ENCODE measurements around the gene DPCD.
"Not testable (repeated sequence)": the region's sequence is repeated elsewhere in the genome, so short reads cannot be mapped to it uniquely, and the experiment has no call there.

DPCD gene

GRCh38 chr10:101618871-101619270, 30.8 kb downstream of the DPCD start:
- no peak for DNase-seq (ENCODE audit: low read depth)

- DNase-seq (ENCODE audit: low read depth): no peak
Measured at GRCh38 chr10:101619983-101620382, 31.9 kb downstream of the DPCD start.

GRCh38 chr10:101623528-101623927, 35.4 kb downstream of the DPCD start:
- DNase-seq (ENCODE audit: low read depth): no peak

GRCh38 chr10:101624526-101625102, 36.5 kb downstream of the DPCD start:
- no peak for DNase-seq (ENCODE audit: low read depth)

- DNase-seq (ENCODE audit: low read depth): no peak
Measured at GRCh38 chr10:101625821-101626412, 37.8 kb downstream of the DPCD start.

GRCh38 chr10:101629837-101630632, 41.9 kb downstream of the DPCD start:
- no peak for DNase-seq (ENCODE audit: low read depth)

- no peak for DNase-seq (ENCODE audit: low read depth)
Measured at GRCh38 chr10:101630633-101630920, 42.5 kb downstream of the DPCD start.

- DNase-seq (ENCODE audit: low read depth): no peak
Measured at GRCh38 chr10:101631821-101632475, 43.8 kb downstream of the DPCD start.

- not testable (repeated sequence) for DNase-seq (ENCODE audit: low read depth)
Measured at GRCh38 chr10:101633510-101633909, 45.4 kb downstream of the DPCD start.

GRCh38 chr10:101639141-101639900, 51.2 kb downstream of the DPCD start:
- no peak for DNase-seq (ENCODE audit: low read depth)

- DNase-seq (ENCODE audit: low read depth): no peak
Measured at GRCh38 chr10:101643546-101643945, 55.4 kb downstream of the DPCD start.

GRCh38 chr10:101644002-101644401, 55.9 kb downstream of the DPCD start:
- DNase-seq (ENCODE audit: low read depth): no peak

- DNase-seq (ENCODE audit: low read depth): no peak
Measured at GRCh38 chr10:101645659-101646058, 57.5 kb downstream of the DPCD start.

GRCh38 chr10:101646364-101646763, 58.2 kb downstream of the DPCD start:
- DNase-seq (ENCODE audit: low read depth): no peak

GRCh38 chr10:101647255-101647654, 59.1 kb downstream of the DPCD start:
- no peak for DNase-seq (ENCODE audit: low read depth)

GRCh38 chr10:101649525-101650085, 61.5 kb downstream of the DPCD start:
- DNase-seq (ENCODE audit: low read depth): no peak

GRCh38 chr10:101650863-101651262, 62.7 kb downstream of the DPCD start:
- no peak for DNase-seq (ENCODE audit: low read depth)

GRCh38 chr10:101651336-101651735, 63.2 kb downstream of the DPCD start:
- DNase-seq (ENCODE audit: low read depth): no peak

GRCh38 chr10:101653536-101653935, 65.4 kb downstream of the DPCD start:
- DNase-seq (ENCODE audit: low read depth): no peak

- no peak for DNase-seq (ENCODE audit: low read depth)
Measured at GRCh38 chr10:101655570-101655969, 67.4 kb downstream of the DPCD start.

- no peak for DNase-seq (ENCODE audit: low read depth)
Measured at GRCh38 chr10:101656890-101657289, 68.8 kb downstream of the DPCD start.

GRCh38 chr10:101658975-101659374, 70.9 kb downstream of the DPCD start:
- DNase-seq (ENCODE audit: low read depth): no peak

All from T-helper 22 cell (primary cell).